ENCODE data around the gene TLX2.

The TLX2 gene

GRCh38 chr2:74526649-74527230 is 12.5 kb downstream of the TLX2 start:
- Histone ChIP-seq H4K20me1 (ENCODE audit: insufficient read depth, low read length) (no peaks in the 10 kb centered on the region), H2AFZ (ENCODE audit: low read length) (no peak overlapping the region), H3K79me2 (ENCODE audit: low read length) (peaks cover 42% of the 10 kb centered on the region), H3K36me3 (replicated peaks; ENCODE audit: insufficient read depth, low read length) (peaks cover 11% of the 10 kb centered on the region), H3K4me3 (ENCODE audit: low read length) (no peak overlapping the region), H3K27me3 (replicated peaks; ENCODE audit: insufficient read depth, low read length) (0 out of 2 replicates have a peak, but pooled peaks cover 9% of the 10 kb centered on the region), H3K9me3 (replicated peaks; ENCODE audit: insufficient read depth, low read length) (no peaks in the 10 kb centered on the region), H3K9ac (ENCODE audit: low read length) (no peak overlapping the region), H3F3A (ENCODE audit: insufficient read depth, low read length) (peaks cover 15% of the 10 kb centered on the region; the same call in 1 of the 2 replicates), H3K4me1 (ENCODE audit: low read length) (peaks cover 14% of the 10 kb centered on the region), H3K9me2 (replicated peaks; ENCODE audit: insufficient read depth, low read length) (no peaks in the 10 kb centered on the region), H3K27ac (ENCODE audit: low read length) (no peak overlapping the region), H3K4me2 (ENCODE audit: low read depth, low read length) (no peak overlapping the region)
- no peak for DNase-seq
- TF ChIP-seq CTCF (IDR thresholded peaks at IDR 0.05; ENCODE audit: low read length) (no peak), EZH2 (optimal IDR thresholded peaks at IDR 0.05; ENCODE audit: low read depth, low read length) (no peak), EZH2phosphoT487 (IDR thresholded peaks at IDR 0.05; ENCODE audit: low read length) (no peak)

GRCh38 chr2:74527741-74528140 is 13.5 kb downstream of the TLX2 start:
- Histone ChIP-seq H4K20me1 (ENCODE audit: insufficient read depth, low read length) (no peaks in the 10 kb centered on the region), H3K4me1 (ENCODE audit: low read length) (peaks cover 14% of the 10 kb centered on the region), H3F3A (ENCODE audit: insufficient read depth, low read length) (peaks cover 15% of the 10 kb centered on the region; the same call in 1 of the 2 replicates), H3K4me3 (ENCODE audit: low read length) (no peak overlapping the region), H2AFZ (ENCODE audit: low read length) (no peak overlapping the region), H3K79me2 (ENCODE audit: low read length) (peaks cover 42% of the 10 kb centered on the region), H3K27me3 (replicated peaks; ENCODE audit: insufficient read depth, low read length) (0 out of 2 replicates have a peak, but pooled peaks cover under 1% of the 10 kb centered on the region), H3K9me3 (replicated peaks; ENCODE audit: insufficient read depth, low read length) (no peaks in the 10 kb centered on the region), H3K9ac (ENCODE audit: low read length) (no peak overlapping the region), H3K27ac (ENCODE audit: low read length) (no peak overlapping the region), H3K9me2 (replicated peaks; ENCODE audit: insufficient read depth, low read length) (no peaks in the 10 kb centered on the region), H3K4me2 (ENCODE audit: low read depth, low read length) (peak overlapping the region; percentile 90; the same call in 1 of the 2 replicates), H3K36me3 (replicated peaks; ENCODE audit: insufficient read depth, low read length) (peaks cover 11% of the 10 kb centered on the region)
- no peak for DNase-seq
- TF ChIP-seq EZH2phosphoT487 (IDR thresholded peaks at IDR 0.05; ENCODE audit: low read length) (no peak), EZH2 (optimal IDR thresholded peaks at IDR 0.05; ENCODE audit: low read depth, low read length) (no peak), CTCF (IDR thresholded peaks at IDR 0.05; ENCODE audit: low read length) (no peak)

- peaks cover 42% of the 10 kb centered on the region for H3K79me2 ChIP-seq (ENCODE audit: low read length)
- H3K9me2 ChIP-seq (replicated peaks; ENCODE audit: insufficient read depth, low read length) = no peaks in the 10 kb centered on the region
- TF ChIP-seq EZH2phosphoT487 (IDR thresholded peaks at IDR 0.05; ENCODE audit: low read length) = no peak
- TF ChIP-seq EZH2 (optimal IDR thresholded peaks at IDR 0.05; ENCODE audit: low read depth, low read length) = no peak
- peak; percentile 14; the same call in 1 of the 2 replicates for TF ChIP-seq CTCF (IDR thresholded peaks at IDR 0.05; ENCODE audit: low read length)
- H3K4me1 ChIP-seq (ENCODE audit: low read length) = peaks cover 14% of the 10 kb centered on the region
- H3K9me3 ChIP-seq (replicated peaks; ENCODE audit: insufficient read depth, low read length) = no peaks in the 10 kb centered on the region
- H3K27me3 ChIP-seq (replicated peaks; ENCODE audit: insufficient read depth, low read length) = no peaks in the 10 kb centered on the region
- H3K4me2 ChIP-seq (ENCODE audit: low read depth, low read length) = peak overlapping the region; percentile 90
- peak overlapping the region; percentile 69; the same call in 1 of the 2 replicates for H3K27ac ChIP-seq (ENCODE audit: low read length)
- peak; percentile 46 for DNase-seq
- H2AFZ ChIP-seq (ENCODE audit: low read length) = peak overlapping the region; percentile 67
- peaks cover 11% of the 10 kb centered on the region for H3K36me3 ChIP-seq (replicated peaks; ENCODE audit: insufficient read depth, low read length)
- H3K9ac ChIP-seq (ENCODE audit: low read length) = peak overlapping the region; percentile 94
- H3K4me3 ChIP-seq (ENCODE audit: low read length) = peak overlapping the region; percentile 91
- H3F3A ChIP-seq (ENCODE audit: insufficient read depth, low read length) = peaks cover 15% of the 10 kb centered on the region; the same call in 1 of the 2 replicates
- H4K20me1 ChIP-seq (ENCODE audit: insufficient read depth, low read length) = no peaks in the 10 kb centered on the region
Observed at GRCh38 chr2:74528600-74529356, 14.5 kb downstream of the TLX2 start.
